Stimulated activated naive CD8-positive, alpha-beta T cell treated with anti-CD3 and anti-CD28 coated beads, Interleukin-15, Interleukin-2, amounts not matched to agents 100 ng/mL and 50 ng/mL, for 24 hours (primary cell): ENCODE results near the gene ETNK1.
A peak's percentile ranks its signal among the peaks of the same experiment; 100 is the strongest.
"Not testable (repeated sequence)": the region's sequence is repeated elsewhere in the genome, so short reads cannot be mapped to it uniquely, and the experiment has no call there.

Experiments
- H3K27ac Mint-ChIP-seq: one replicate; pipeline ENCODE4 v1.8.0; 2021; ENCODE audit warnings: mild to moderate bottlenecking, mixed read lengths
- H3K27me3 Mint-ChIP-seq: one replicate; pipeline ENCODE4 v1.8.0; 2021; ENCODE audit warnings: mixed read lengths
- H3K36me3 Mint-ChIP-seq: one replicate; pipeline ENCODE4 v1.8.0; 2021; ENCODE audit warnings: low read depth, mixed read lengths
- H3K4me1 Mint-ChIP-seq: one replicate; pipeline ENCODE4 v1.8.0; 2021; ENCODE audit warnings: low read depth, mixed read lengths
- H3K4me3 Mint-ChIP-seq: one replicate; pipeline ENCODE4 v1.8.0; 2021; ENCODE audit warnings: mild to moderate bottlenecking, mixed read lengths
- H3K9me3 Mint-ChIP-seq: one replicate; pipeline ENCODE4 v1.8.0; 2021; ENCODE audit warnings: mixed read lengths

The ETNK1 gene, protein sequence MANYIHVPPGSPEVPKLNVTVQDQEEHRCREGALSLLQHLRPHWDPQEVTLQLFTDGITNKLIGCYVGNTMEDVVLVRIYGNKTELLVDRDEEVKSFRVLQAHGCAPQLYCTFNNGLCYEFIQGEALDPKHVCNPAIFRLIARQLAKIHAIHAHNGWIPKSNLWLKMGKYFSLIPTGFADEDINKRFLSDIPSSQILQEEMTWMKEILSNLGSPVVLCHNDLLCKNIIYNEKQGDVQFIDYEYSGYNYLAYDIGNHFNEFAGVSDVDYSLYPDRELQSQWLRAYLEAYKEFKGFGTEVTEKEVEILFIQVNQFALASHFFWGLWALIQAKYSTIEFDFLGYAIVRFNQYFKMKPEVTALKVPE

DNA sequence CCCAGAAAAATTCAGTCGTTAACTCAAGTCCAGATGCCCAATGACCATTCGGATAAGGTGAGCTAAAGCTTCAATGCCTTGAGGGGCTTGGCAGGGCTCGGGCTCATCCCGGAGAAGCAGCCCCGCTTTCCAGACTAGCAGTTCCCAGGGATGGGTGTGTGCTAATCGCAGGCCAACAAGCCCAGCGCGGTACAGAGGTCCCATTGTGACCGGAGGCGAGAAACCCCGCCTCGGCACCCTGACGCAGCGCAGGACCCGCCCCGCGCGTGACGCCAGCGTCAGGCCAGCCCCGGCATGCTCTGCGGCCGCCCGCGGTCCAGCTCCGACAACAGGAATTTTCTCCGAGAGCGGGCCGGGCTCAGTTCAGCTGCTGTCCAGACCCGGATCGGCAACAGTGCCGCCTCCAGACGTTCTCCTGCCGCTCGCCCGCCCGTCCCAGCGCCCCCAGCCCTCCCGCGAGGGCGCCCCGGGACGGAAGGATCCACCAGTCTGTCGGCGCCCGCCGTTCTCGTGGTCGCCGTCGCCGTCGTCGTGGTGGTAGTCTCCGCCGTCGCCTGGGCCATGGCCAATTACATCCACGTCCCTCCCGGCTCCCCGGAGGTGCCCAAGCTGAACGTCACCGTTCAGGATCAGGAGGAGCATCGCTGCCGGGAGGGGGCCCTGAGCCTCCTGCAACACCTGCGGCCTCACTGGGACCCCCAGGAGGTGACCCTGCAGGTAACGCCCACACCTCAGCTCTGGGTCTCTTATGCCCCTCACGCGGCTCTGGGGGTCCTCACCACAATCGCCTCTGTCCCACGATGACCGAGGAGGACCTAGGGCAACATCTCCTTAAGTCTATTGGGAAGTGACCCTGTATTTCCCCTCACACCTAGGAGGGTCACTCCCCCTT lies at the start of gene ETNK1:
Gene ETNK1, plus strand, starts transcription at position 302 of the 892 bp plus-strand sequence. Its CDS starts 260 bp downstream, at position 562.
- Mint-ChIP-seq H3K9me3 (no peaks in the 10 kb centered on the region), H3K36me3 (peaks cover 18% of the 10 kb centered on the region), H3K27me3 (peaks cover 21% of the 10 kb centered on the region), H3K4me1 (peaks cover 42% of the 10 kb centered on the region), H3K27ac (peak within 1 kb of the TSS; percentile 95), H3K4me3 (peak within 1 kb of the TSS; percentile 98)

DNA sequence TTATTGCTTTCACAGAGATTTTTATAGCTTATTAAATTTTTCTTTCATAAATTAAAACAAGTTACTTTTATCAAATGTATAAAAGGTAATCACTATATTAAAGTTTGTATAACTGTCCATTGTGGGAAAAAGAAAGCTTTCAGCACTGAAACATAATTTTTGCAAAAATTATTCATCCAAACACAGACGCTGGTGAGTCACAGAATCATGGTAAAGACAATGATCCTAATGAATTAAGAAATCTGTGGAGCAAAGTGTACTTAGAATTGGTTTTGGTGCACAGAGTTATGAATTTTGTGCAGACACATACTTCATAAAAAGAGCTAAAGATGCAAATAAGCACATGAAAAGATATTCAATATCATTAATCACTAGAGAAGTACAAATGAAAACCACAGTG lies 48.9 kb upstream of the ETNK1 start:
- Mint-ChIP-seq H3K36me3 (no peaks in the 10 kb centered on the region), H3K27me3 (peaks cover 5% of the 10 kb centered on the region), H3K27ac (no peak overlapping the region), H3K4me1 (no peaks in the 10 kb centered on the region), H3K4me3 (no peak overlapping the region), H3K9me3 (no peaks in the 10 kb centered on the region)

DNA sequence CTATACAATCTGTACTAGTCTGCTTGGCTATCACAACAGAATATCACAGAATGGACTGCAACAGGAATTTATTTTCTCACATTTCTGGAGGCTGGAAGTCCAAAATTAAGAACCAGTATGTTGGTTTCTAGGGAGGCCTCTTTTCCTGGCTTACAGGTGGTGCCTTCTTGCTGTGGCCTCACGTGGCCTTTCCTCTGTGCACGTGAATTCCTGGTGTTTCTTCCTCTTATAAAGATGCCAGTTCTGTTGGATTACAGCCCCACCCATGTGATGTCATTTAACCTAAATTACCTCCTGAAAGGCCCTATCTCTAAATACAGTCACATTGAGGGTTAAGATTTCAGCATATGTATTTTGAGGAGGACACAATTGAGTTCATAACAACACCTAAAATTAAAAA lies 48.5 kb upstream of the ETNK1 start:
- H3K9me3 Mint-ChIP-seq = no peaks in the 10 kb centered on the region
- no peaks in the 10 kb centered on the region for H3K36me3 Mint-ChIP-seq
- H3K27me3 Mint-ChIP-seq = peaks cover 4% of the 10 kb centered on the region
- no peaks in the 10 kb centered on the region for H3K4me1 Mint-ChIP-seq
- H3K4me3 Mint-ChIP-seq = no peak overlapping the region
- H3K27ac Mint-ChIP-seq = no peak overlapping the region

DNA sequence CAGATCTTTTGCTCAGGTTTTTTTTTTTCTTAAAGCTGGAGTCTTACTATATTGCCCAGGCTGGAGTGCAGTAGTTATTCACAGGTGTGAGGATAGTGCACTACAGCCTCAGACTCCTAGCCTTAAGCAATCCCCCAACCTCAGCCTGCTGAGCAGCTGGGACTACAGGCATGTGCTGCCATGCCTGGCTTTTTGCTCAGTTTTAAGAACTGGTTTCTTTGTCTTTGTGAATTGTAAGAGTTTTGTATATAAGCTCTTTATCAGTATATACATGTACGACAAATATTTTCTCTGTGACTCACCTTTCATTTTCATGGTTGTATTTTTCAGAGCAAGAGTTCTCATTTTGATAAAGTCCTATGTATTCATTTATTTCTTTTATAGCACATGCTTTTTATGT lies 47.3 kb upstream of the ETNK1 start:
- Mint-ChIP-seq H3K36me3 (no peaks in the 10 kb centered on the region), H3K27ac (no peak overlapping the region), H3K4me3 (no peak overlapping the region), H3K27me3 (no peaks in the 10 kb centered on the region), H3K4me1 (no peaks in the 10 kb centered on the region), H3K9me3 (no peaks in the 10 kb centered on the region)

DNA sequence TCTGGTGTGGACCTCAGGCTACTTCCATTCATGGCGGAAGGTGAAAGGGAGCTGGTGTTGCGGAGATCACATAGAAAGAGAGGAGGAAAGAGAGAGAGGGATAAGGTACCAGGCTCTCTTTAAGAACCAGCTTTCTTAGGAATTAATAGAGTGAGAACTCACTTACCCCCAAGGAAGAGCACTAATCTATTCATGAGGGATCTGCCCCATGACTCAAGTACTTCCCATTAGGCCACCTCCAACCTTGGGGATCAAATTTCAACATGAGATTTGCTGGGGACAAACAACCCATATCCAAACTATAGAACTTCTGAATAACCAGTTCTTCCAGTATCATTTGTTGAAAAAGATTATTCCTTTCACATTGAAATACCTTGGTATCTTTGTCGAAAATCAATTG lies 46.6 kb upstream of the ETNK1 start:
- H3K4me3 Mint-ChIP-seq = no peak overlapping the region
- no peaks in the 10 kb centered on the region for H3K36me3 Mint-ChIP-seq
- no peaks in the 10 kb centered on the region for H3K27me3 Mint-ChIP-seq
- no peaks in the 10 kb centered on the region for H3K4me1 Mint-ChIP-seq
- H3K9me3 Mint-ChIP-seq = no peaks in the 10 kb centered on the region
- no peak overlapping the region for H3K27ac Mint-ChIP-seq

DNA sequence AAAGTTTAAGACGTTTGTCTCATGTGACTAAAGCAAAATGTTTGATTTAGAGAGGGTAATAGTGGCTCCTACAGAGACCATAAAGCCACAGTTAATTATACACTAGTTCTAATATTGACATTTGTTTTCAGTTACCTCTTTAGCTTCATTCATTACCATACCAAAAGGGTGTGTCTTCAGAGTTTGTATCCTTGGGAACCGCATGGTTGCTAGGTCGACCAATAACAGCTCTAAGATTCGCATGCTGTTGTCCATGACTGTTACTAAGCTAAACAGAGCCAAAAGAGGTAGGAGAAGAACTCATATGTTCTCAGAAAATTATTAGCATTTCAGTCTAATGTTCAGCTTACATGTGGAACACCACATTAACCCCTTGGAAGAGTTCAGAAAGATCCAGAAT lies 36.2 kb upstream of the ETNK1 start:
- H3K27ac Mint-ChIP-seq = no peak overlapping the region
- H3K36me3 Mint-ChIP-seq = no peaks in the 10 kb centered on the region
- H3K27me3 Mint-ChIP-seq = peaks cover 7% of the 10 kb centered on the region
- no peaks in the 10 kb centered on the region for H3K9me3 Mint-ChIP-seq
- H3K4me3 Mint-ChIP-seq = no peak overlapping the region
- H3K4me1 Mint-ChIP-seq = no peaks in the 10 kb centered on the region

DNA sequence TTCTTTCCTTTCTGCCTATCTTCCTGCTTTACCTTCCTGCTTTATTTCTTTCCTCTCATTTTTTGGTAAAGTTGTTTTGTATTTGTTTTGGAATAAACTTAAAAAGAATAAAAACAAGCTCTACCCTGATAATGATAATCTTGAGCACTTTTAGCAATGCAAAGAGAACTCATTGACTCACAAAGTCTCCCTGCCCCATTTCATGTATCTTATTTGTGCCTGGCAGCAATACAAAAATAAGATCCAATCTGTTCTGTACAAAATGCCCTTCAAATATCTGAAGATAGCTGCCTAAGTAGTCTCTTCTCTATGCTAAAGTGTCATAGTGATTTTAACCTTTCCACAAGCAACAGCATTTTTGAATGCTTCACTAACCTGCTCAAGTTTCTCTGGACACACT lies 31.1 kb upstream of the ETNK1 start:
- Mint-ChIP-seq H3K4me1 (no peaks in the 10 kb centered on the region), H3K27me3 (peaks cover 10% of the 10 kb centered on the region), H3K27ac (no peak overlapping the region), H3K9me3 (no peaks in the 10 kb centered on the region), H3K36me3 (no peaks in the 10 kb centered on the region), H3K4me3 (no peak overlapping the region)

DNA sequence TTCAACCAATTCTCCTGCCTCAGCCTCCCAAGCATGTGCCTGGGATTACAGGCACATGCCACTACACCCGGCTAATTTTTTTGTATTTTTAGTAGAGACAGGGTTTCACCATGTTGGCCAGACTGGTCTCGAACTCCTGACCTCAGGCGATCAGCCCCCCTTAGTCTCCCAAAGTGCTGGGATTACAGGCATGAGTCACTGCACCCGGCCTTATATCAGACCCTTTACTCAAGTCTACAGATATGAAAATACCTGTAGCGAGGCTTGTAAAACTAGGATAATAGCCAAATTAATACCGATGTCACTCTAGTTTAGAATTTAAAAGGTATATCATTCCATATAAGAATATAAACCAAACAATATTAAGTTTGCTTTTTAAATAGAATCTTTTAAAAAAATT lies 27.4 kb upstream of the ETNK1 start:
- not testable (repeated sequence) for H3K4me3 Mint-ChIP-seq, H3K27ac Mint-ChIP-seq, H3K9me3 Mint-ChIP-seq, H3K4me1 Mint-ChIP-seq, H3K36me3 Mint-ChIP-seq
- peaks cover 10% of the 10 kb centered on the region for H3K27me3 Mint-ChIP-seq

DNA sequence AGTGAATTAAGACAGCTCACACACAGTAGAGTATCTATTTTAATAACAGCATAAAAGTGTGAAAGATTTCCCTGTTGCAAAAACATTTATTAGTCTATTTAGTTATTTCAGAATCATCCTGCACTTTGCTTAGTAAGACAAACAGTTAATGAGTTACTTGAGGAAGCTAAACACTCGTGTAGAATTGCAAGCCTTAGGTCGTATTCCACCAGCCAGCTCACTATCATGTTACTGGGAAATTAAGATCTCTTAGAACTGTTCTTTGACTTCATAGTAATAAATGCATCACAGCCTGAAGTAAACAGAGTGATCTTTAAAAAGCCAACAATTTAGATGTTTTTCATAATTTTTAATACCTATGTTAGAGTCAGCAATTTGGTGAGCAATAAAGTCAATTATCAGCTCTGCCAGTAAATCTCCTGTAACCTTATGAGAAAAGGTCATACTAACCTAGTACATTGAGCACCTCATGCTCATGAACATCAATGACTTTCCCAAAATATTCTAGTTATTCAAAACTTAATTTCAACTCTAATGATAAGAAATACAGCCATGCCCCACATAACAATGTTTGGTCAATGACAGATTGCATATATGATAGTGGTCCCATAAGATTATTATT lies 26.7 kb upstream of the ETNK1 start:
- Mint-ChIP-seq H3K9me3 (no peaks in the 10 kb centered on the region), H3K4me3 (no peak overlapping the region), H3K27me3 (peaks cover 10% of the 10 kb centered on the region), H3K36me3 (no peaks in the 10 kb centered on the region), H3K4me1 (no peaks in the 10 kb centered on the region), H3K27ac (no peak overlapping the region)

DNA sequence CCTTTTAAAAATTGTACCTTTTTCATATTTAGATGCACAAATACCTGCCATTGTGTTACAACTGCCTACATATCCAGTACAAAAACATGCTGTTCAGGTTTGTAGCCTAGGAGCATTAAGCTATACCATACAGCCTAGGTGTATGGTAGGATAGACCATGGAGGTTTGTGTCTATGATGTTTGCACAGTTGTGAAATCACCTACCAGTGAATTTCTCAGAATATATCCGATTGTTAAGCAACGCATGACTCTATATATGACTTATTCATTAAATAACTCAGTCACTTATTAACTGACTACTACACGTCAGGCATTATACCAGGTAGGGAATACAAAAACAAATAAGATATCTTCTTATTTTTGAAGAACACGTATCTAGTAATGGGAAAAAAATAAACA lies 26.2 kb upstream of the ETNK1 start:
- no peak overlapping the region for H3K27ac Mint-ChIP-seq
- no peaks in the 10 kb centered on the region for H3K4me1 Mint-ChIP-seq
- peaks cover 8% of the 10 kb centered on the region for H3K27me3 Mint-ChIP-seq
- no peaks in the 10 kb centered on the region for H3K36me3 Mint-ChIP-seq
- no peak overlapping the region for H3K4me3 Mint-ChIP-seq
- no peaks in the 10 kb centered on the region for H3K9me3 Mint-ChIP-seq

DNA sequence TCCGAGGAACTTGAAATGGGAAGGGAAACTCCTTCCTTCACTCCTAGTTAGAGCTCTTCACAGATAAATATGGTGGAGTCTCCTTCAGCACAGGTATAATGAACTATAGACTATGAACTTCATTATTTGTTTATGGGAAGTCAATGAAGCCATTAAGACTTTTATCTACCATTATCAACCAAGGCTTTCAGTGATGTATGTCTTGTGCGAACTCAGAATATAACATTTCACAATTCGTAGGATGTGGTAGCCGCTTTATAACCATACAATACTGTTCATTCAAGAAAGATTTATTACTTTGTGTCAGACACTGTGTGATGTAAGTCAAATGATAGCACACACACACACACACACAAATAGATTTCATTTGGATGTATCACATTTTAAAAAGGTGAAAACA lies 24.8 kb upstream of the ETNK1 start:
- Mint-ChIP-seq H3K27me3 (peaks cover 6% of the 10 kb centered on the region), H3K27ac (no peak overlapping the region), H3K36me3 (no peaks in the 10 kb centered on the region), H3K4me1 (no peaks in the 10 kb centered on the region), H3K4me3 (no peak overlapping the region), H3K9me3 (no peaks in the 10 kb centered on the region)

DNA sequence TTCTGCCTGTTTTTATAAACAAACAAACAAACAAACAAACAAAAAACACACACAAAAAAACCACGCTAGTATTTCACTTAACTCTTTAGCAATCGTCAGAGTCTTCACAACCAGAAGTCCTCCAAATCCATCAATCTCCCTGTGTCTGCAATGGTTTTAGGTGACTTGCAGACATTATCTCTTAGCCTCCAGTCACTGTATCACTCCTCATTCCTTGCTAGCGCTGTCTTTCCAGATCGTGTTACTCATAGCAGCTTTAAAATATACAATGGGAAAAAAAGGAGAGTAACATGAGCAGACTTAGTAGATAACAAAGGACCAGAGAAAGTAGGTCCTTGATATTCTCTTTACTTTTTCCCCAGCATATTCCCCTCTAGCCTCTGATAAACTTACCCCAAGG lies 15.5 kb upstream of the ETNK1 start:
- H3K4me1 Mint-ChIP-seq = no peaks in the 10 kb centered on the region
- peaks cover 14% of the 10 kb centered on the region for H3K9me3 Mint-ChIP-seq
- no peaks in the 10 kb centered on the region for H3K36me3 Mint-ChIP-seq
- no peaks in the 10 kb centered on the region for H3K27me3 Mint-ChIP-seq
- H3K4me3 Mint-ChIP-seq = no peak overlapping the region
- no peak overlapping the region for H3K27ac Mint-ChIP-seq

DNA sequence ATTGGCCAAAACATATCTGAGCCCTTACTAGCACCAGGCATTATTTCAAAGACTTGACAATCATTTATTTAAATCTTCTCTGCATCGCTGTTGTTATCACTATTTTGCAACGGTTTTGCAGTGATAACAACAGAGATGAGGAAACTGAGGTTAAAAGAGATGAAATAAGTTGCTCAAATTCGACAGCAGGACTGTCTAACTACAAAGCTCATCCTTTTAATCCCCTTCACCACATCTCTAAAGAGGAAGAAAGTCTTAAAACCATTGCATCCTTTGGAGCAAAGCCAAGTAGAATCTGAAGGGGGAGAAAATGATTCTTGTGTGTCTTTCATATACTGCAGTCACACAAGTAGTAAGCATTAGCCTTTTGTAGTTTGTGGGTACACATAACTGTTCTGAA lies 14.8 kb upstream of the ETNK1 start:
- Mint-ChIP-seq H3K36me3 (no peaks in the 10 kb centered on the region), H3K27ac (no peak overlapping the region), H3K27me3 (no peaks in the 10 kb centered on the region), H3K4me1 (no peaks in the 10 kb centered on the region), H3K4me3 (no peak overlapping the region), H3K9me3 (peaks cover 14% of the 10 kb centered on the region)

DNA sequence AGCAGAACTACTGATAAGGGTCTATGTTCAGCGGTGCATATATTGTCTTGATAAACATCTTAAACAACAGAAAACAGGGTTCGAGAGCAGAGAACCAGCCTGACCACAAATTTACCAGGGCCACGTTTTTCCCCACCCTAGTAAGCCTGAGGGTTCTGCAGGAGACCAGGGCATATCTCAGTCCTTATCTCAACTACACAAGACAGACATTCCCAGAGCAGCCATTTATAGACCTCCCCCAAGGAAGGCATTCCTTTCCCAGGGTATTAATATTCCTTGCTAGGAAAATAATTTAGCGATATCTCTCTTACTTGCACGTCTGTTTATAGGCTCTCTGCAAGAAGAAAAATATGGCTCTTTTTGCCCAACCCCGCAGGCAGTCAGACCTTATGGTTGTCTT lies 12.1 kb upstream of the ETNK1 start:
- not testable (repeated sequence) for H3K27ac Mint-ChIP-seq, H3K36me3 Mint-ChIP-seq, H3K4me3 Mint-ChIP-seq, H3K27me3 Mint-ChIP-seq, H3K4me1 Mint-ChIP-seq
- peaks cover 14% of the 10 kb centered on the region for H3K9me3 Mint-ChIP-seq

DNA sequence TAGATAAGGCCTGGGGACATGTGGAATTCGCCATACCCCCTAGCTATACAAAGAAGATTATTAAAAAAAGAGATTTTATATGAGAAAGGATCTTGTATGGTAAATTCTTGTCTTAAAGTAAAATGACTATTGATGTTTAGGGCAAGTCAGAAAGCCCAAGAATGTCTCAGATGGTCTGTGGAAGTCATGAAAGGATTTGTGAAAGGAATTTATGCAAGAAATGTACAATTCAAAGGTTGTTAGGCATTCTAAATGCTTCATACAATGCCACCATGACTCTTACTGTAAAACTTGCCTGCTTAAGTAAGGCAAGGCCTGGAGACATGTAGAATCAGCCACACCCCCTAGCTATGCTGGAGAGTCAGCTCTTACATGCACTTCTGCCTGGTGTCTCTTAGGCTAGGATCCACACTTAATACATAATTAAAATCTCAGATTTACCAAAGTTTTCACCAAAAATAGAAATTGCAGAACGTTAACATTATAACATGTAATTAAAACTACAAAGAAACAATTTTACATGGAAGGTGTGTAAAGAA lies 8.9 kb upstream of the ETNK1 start:
- no peaks in the 10 kb centered on the region for H3K36me3 Mint-ChIP-seq
- H3K4me1 Mint-ChIP-seq = no peaks in the 10 kb centered on the region
- H3K27me3 Mint-ChIP-seq = peaks cover 4% of the 10 kb centered on the region
- no peak overlapping the region for H3K27ac Mint-ChIP-seq
- H3K9me3 Mint-ChIP-seq = peaks cover 14% of the 10 kb centered on the region
- no peak overlapping the region for H3K4me3 Mint-ChIP-seq
